ENCODE data around the gene RNFT1.
"Not testable (repeated sequence)": the region's sequence is repeated elsewhere in the genome, so short reads cannot be mapped to it uniquely, and the experiment has no call there.

RNFT1 gene

GRCh38 chr17:59971771-59972170 is 7.2 kb upstream of the RNFT1 start:
- H3K4me1 ChIP-seq (ENCODE audit: control insufficient read depth in 1 of 2, insufficient read depth in 2 of 2, low read length in 2 of 2); H3K27ac ChIP-seq (ENCODE audit: low read depth, low read length); H3K4me3 ChIP-seq (ENCODE audit: low read depth in 1 of 2, low read length in 2 of 2); H3K9ac ChIP-seq (ENCODE audit: low read depth in 1 of 2, low read length in 2 of 2); H3K36me3 ChIP-seq (ENCODE audit: control insufficient read depth in 1 of 2, insufficient read depth in 2 of 2, low read length in 2 of 2); H3K9me3 ChIP-seq (ENCODE audit: control insufficient read depth in 1 of 2, low read length in 2 of 2); H3K27me3 ChIP-seq (ENCODE audit: control insufficient read depth in 1 of 2, insufficient read depth in 2 of 2, low read length in 2 of 2): not testable (repeated sequence)

GRCh38 chr17:59963738-59964481 is 630 bp downstream of the RNFT1 start:
- no peaks in the 10 kb centered on the region for H3K9me3 ChIP-seq (ENCODE audit: control insufficient read depth in 1 of 2, low read length in 2 of 2)
- H3K4me3 ChIP-seq (ENCODE audit: low read depth in 1 of 2, low read length in 2 of 2), result peak overlapping the region; percentile 79 to 88
- no peaks in the 10 kb centered on the region for H3K36me3 ChIP-seq (ENCODE audit: control insufficient read depth in 1 of 2, insufficient read depth in 2 of 2, low read length in 2 of 2)
- H3K9ac ChIP-seq (ENCODE audit: low read depth in 1 of 2, low read length in 2 of 2), result peak overlapping the region; percentile 74 to 94
- no peaks in the 10 kb centered on the region for H3K27me3 ChIP-seq (ENCODE audit: control insufficient read depth in 1 of 2, insufficient read depth in 2 of 2, low read length in 2 of 2)
- H3K27ac ChIP-seq (ENCODE audit: low read depth, low read length), result peak overlapping the region; percentile 88
- H3K4me1 ChIP-seq (ENCODE audit: control insufficient read depth in 1 of 2, insufficient read depth in 2 of 2, low read length in 2 of 2), result peaks cover 10 to 12% of the 10 kb centered on the region in 2 donors

- H3K27ac ChIP-seq (ENCODE audit: low read depth, low read length), result no peak overlapping the region
- H3K9me3 ChIP-seq (ENCODE audit: control insufficient read depth in 1 of 2, low read length in 2 of 2), result no peaks in the 10 kb centered on the region
- H3K4me1 ChIP-seq (ENCODE audit: control insufficient read depth in 1 of 2, insufficient read depth in 2 of 2, low read length in 2 of 2), result peaks cover 10 to 12% of the 10 kb centered on the region in 2 donors
- no peaks in the 10 kb centered on the region for H3K27me3 ChIP-seq (ENCODE audit: control insufficient read depth in 1 of 2, insufficient read depth in 2 of 2, low read length in 2 of 2)
- no peaks in the 10 kb centered on the region for H3K36me3 ChIP-seq (ENCODE audit: control insufficient read depth in 1 of 2, insufficient read depth in 2 of 2, low read length in 2 of 2)
- no peak overlapping the region for H3K9ac ChIP-seq (ENCODE audit: low read depth in 1 of 2, low read length in 2 of 2)
- peak overlapping the region; percentile 79 to 88 for H3K4me3 ChIP-seq (ENCODE audit: low read depth in 1 of 2, low read length in 2 of 2)
These were observed 1.7 kb downstream of the RNFT1 start for GRCh38 chr17:59962739-59963318.

GRCh38 chr17:59959574-59959973 is 5.0 kb downstream of the RNFT1 start:
- H3K9ac ChIP-seq (ENCODE audit: low read depth in 1 of 2, low read length in 2 of 2); H3K36me3 ChIP-seq (ENCODE audit: control insufficient read depth in 1 of 2, insufficient read depth in 2 of 2, low read length in 2 of 2); H3K4me3 ChIP-seq (ENCODE audit: low read depth in 1 of 2, low read length in 2 of 2); H3K27me3 ChIP-seq (ENCODE audit: control insufficient read depth in 1 of 2, insufficient read depth in 2 of 2, low read length in 2 of 2); H3K27ac ChIP-seq (ENCODE audit: low read depth, low read length); H3K9me3 ChIP-seq (ENCODE audit: control insufficient read depth in 1 of 2, low read length in 2 of 2): not testable (repeated sequence)
- H3K4me1 ChIP-seq (ENCODE audit: control insufficient read depth in 1 of 2, insufficient read depth in 2 of 2, low read length in 2 of 2), result peaks cover 10 to 12% of the 10 kb centered on the region in 2 donors

- no peaks in the 10 kb centered on the region for H3K4me1 ChIP-seq (ENCODE audit: control insufficient read depth in 1 of 2, insufficient read depth in 2 of 2, low read length in 2 of 2)
- no peak overlapping the region for H3K4me3 ChIP-seq (ENCODE audit: low read depth in 1 of 2, low read length in 2 of 2)
- no peaks in the 10 kb centered on the region for H3K27me3 ChIP-seq (ENCODE audit: control insufficient read depth in 1 of 2, insufficient read depth in 2 of 2, low read length in 2 of 2)
- H3K27ac ChIP-seq (ENCODE audit: low read depth, low read length), result no peak overlapping the region
- H3K9ac ChIP-seq (ENCODE audit: low read depth in 1 of 2, low read length in 2 of 2), result no peak overlapping the region
- H3K36me3 ChIP-seq (ENCODE audit: control insufficient read depth in 1 of 2, insufficient read depth in 2 of 2, low read length in 2 of 2), result peaks cover 0 to 14% of the 10 kb centered on the region in 2 donors
- no peaks in the 10 kb centered on the region for H3K9me3 ChIP-seq (ENCODE audit: control insufficient read depth in 1 of 2, low read length in 2 of 2)
These were observed 9.7 kb downstream of the RNFT1 start for GRCh38 chr17:59954856-59955255.

GRCh38 chr17:59950049-59950448 is 14.5 kb downstream of the RNFT1 start:
- no peak overlapping the region for H3K27ac ChIP-seq (ENCODE audit: low read depth, low read length)
- no peaks in the 10 kb centered on the region for H3K9me3 ChIP-seq (ENCODE audit: control insufficient read depth in 1 of 2, low read length in 2 of 2)
- H3K9ac ChIP-seq (ENCODE audit: low read depth in 1 of 2, low read length in 2 of 2), result no peak overlapping the region
- no peak overlapping the region for H3K4me3 ChIP-seq (ENCODE audit: low read depth in 1 of 2, low read length in 2 of 2)
- no peaks in the 10 kb centered on the region for H3K4me1 ChIP-seq (ENCODE audit: control insufficient read depth in 1 of 2, insufficient read depth in 2 of 2, low read length in 2 of 2)
- H3K27me3 ChIP-seq (ENCODE audit: control insufficient read depth in 1 of 2, insufficient read depth in 2 of 2, low read length in 2 of 2), result no peaks in the 10 kb centered on the region
- peaks cover 5 to 28% of the 10 kb centered on the region in 2 donors for H3K36me3 ChIP-seq (ENCODE audit: control insufficient read depth in 1 of 2, insufficient read depth in 2 of 2, low read length in 2 of 2)

- not testable (repeated sequence) for H3K27me3 ChIP-seq (ENCODE audit: control insufficient read depth in 1 of 2, insufficient read depth in 2 of 2, low read length in 2 of 2); H3K9me3 ChIP-seq (ENCODE audit: control insufficient read depth in 1 of 2, low read length in 2 of 2); H3K4me1 ChIP-seq (ENCODE audit: control insufficient read depth in 1 of 2, insufficient read depth in 2 of 2, low read length in 2 of 2); H3K4me3 ChIP-seq (ENCODE audit: low read depth in 1 of 2, low read length in 2 of 2); H3K27ac ChIP-seq (ENCODE audit: low read depth, low read length); H3K9ac ChIP-seq (ENCODE audit: low read depth in 1 of 2, low read length in 2 of 2)
- peaks cover 5 to 35% of the 10 kb centered on the region in 2 donors for H3K36me3 ChIP-seq (ENCODE audit: control insufficient read depth in 1 of 2, insufficient read depth in 2 of 2, low read length in 2 of 2)
These were observed 17.2 kb downstream of the RNFT1 start for GRCh38 chr17:59947310-59947709.

DNA sequence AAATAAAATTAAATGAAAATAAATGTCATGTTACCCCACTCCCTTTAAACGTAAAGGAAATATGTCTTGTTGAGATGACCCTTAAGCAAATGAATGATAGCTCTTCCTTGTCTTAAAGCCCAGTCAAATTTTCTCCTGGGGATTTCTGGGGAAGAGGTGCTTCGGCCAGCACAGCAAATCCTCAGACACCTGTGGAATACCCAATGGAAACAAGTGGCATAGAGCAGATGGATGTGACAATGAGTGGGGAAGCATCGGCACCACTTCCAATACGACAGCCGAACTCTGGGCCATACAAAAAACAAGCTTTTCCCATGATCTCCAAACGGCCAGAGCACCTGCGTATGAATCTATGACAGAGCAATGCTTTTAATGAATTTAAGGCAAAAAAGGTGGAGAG is 18.1 kb downstream of the RNFT1 start:
- not testable (repeated sequence) for H3K9me3 ChIP-seq (ENCODE audit: control insufficient read depth in 1 of 2, low read length in 2 of 2); H3K27me3 ChIP-seq (ENCODE audit: control insufficient read depth in 1 of 2, insufficient read depth in 2 of 2, low read length in 2 of 2); H3K9ac ChIP-seq (ENCODE audit: low read depth in 1 of 2, low read length in 2 of 2); H3K4me3 ChIP-seq (ENCODE audit: low read depth in 1 of 2, low read length in 2 of 2); H3K27ac ChIP-seq (ENCODE audit: low read depth, low read length); H3K4me1 ChIP-seq (ENCODE audit: control insufficient read depth in 1 of 2, insufficient read depth in 2 of 2, low read length in 2 of 2)
- H3K36me3 ChIP-seq (ENCODE audit: control insufficient read depth in 1 of 2, insufficient read depth in 2 of 2, low read length in 2 of 2), result peaks cover 5 to 40% of the 10 kb centered on the region in 2 donors

GRCh38 chr17:59941131-59941530 is 23.4 kb downstream of the RNFT1 start:
- peaks cover 11 to 48% of the 10 kb centered on the region in 2 donors for H3K36me3 ChIP-seq (ENCODE audit: control insufficient read depth in 1 of 2, insufficient read depth in 2 of 2, low read length in 2 of 2)
- H3K4me3 ChIP-seq (ENCODE audit: low read depth in 1 of 2, low read length in 2 of 2), result no peak overlapping the region
- H3K9me3 ChIP-seq (ENCODE audit: control insufficient read depth in 1 of 2, low read length in 2 of 2), result no peaks in the 10 kb centered on the region
- H3K27ac ChIP-seq (ENCODE audit: low read depth, low read length), result no peak overlapping the region
- H3K9ac ChIP-seq (ENCODE audit: low read depth in 1 of 2, low read length in 2 of 2), result no peak overlapping the region
- no peaks in the 10 kb centered on the region for H3K4me1 ChIP-seq (ENCODE audit: control insufficient read depth in 1 of 2, insufficient read depth in 2 of 2, low read length in 2 of 2)
- H3K27me3 ChIP-seq (ENCODE audit: control insufficient read depth in 1 of 2, insufficient read depth in 2 of 2, low read length in 2 of 2), result no peaks in the 10 kb centered on the region

GRCh38 chr17:59940697-59941096 is 23.8 kb downstream of the RNFT1 start:
- not testable (repeated sequence) for H3K9me3 ChIP-seq (ENCODE audit: control insufficient read depth in 1 of 2, low read length in 2 of 2); H3K27ac ChIP-seq (ENCODE audit: low read depth, low read length); H3K27me3 ChIP-seq (ENCODE audit: control insufficient read depth in 1 of 2, insufficient read depth in 2 of 2, low read length in 2 of 2); H3K4me1 ChIP-seq (ENCODE audit: control insufficient read depth in 1 of 2, insufficient read depth in 2 of 2, low read length in 2 of 2); H3K4me3 ChIP-seq (ENCODE audit: low read depth in 1 of 2, low read length in 2 of 2); H3K9ac ChIP-seq (ENCODE audit: low read depth in 1 of 2, low read length in 2 of 2)
- peaks cover 11 to 48% of the 10 kb centered on the region in 2 donors for H3K36me3 ChIP-seq (ENCODE audit: control insufficient read depth in 1 of 2, insufficient read depth in 2 of 2, low read length in 2 of 2)
